Measurements from ENCODE around the gene TRIM49C.
"Not testable (repeated sequence)": the region's sequence is repeated elsewhere in the genome, so short reads cannot be mapped to it uniquely, and the experiment has no call there.

TRIM49C gene, protein sequence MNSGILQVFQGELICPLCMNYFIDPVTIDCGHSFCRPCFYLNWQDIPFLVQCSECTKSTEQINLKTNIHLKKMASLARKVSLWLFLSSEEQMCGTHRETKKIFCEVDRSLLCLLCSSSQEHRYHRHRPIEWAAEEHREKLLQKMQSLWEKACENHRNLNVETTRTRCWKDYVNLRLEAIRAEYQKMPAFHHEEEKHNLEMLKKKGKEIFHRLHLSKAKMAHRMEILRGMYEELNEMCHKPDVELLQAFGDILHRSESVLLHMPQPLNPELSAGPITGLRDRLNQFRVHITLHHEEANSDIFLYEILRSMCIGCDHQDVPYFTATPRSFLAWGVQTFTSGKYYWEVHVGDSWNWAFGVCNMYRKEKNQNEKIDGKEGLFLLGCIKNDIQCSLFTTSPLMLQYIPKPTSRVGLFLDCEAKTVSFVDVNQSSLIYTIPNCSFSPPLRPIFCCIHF

DNA sequence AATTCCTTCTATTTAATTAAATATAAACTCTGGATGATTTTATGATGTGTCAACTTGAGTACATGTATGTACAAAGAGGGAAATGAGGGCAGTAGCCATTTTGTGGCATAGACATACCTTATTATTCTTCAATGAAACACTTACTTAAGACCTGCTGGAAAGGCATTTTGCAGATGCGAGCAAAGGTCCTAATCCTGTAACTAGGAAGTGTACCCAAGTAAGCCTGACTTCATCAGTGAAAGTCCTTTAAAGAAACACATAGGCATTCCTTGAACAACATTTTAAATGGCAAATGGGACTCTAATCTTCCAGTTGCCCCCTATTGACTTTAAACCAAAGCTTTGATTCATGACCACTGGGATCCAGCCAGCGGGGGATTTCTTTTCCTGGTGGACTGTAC is at the start of gene TRIM49C:
Gene TRIM49C, plus strand, starts transcription at position 301 of the 400 bp plus-strand sequence. CDS start 4,106 bp downstream, outside the sequence.
- not testable (repeated sequence) for FAIRE-seq; DNase-seq (ENCODE audit: extremely low spot score, insufficient read length, low read depth)

GRCh38 chr11:90024184-90024583 is 6.7 kb upstream of the TRIM49C start:
- DNase-seq (ENCODE audit: extremely low spot score, insufficient read length, low read depth); FAIRE-seq: not testable (repeated sequence)

GRCh38 chr11:90051591-90052209 is 20.8 kb downstream of the TRIM49C start:
- not testable (repeated sequence) for FAIRE-seq; DNase-seq (ENCODE audit: extremely low spot score, insufficient read length, low read depth)

GRCh38 chr11:90052311-90052710 is 21.4 kb downstream of the TRIM49C start:
- DNase-seq (ENCODE audit: extremely low spot score, insufficient read length, low read depth); FAIRE-seq: not testable (repeated sequence)

GRCh38 chr11:90053545-90053944 is 22.6 kb downstream of the TRIM49C start:
- DNase-seq (ENCODE audit: extremely low spot score, insufficient read length, low read depth); FAIRE-seq: not testable (repeated sequence)

DNA sequence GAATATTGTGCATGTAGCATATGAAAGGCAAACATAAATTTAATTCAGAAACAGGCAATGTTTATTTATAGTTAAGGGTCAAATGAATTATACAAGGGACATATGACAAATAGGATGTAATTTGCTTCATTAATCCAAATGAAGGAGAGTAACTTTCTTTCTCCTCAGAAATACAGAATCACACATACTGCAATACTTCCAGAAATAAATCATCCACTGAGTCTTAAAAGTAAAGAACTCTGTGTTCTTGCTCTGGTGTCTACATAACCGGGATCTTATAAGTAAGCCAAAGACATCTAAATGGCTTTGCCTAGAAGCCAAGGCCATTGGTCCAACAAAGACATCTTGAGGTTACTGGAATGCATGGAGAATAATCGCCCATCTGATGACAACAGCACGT is 54.7 kb downstream of the TRIM49C start, which contains the start of gene UBTFL1:
Gene UBTFL1, plus strand, starts transcription at position 301 of the 400 bp plus-strand sequence. Its CDS starts 0 bp downstream, at position 301.
- DNase-seq (ENCODE audit: extremely low spot score, insufficient read length, low read depth); FAIRE-seq: not testable (repeated sequence)

- FAIRE-seq; DNase-seq (ENCODE audit: extremely low spot score, insufficient read length, low read depth): not testable (repeated sequence)
Measured at GRCh38 chr11:90088731-90089130, 57.8 kb downstream of the TRIM49C start.
